GM18526 (cell line): ENCODE data around the gene SPATA33.

ENCODE experiments used
- POLR2A ChIP-seq: IDR thresholded peaks from 3 replicates; pipeline ENCODE4 v1.6.1; 2011; ENCODE audit not compliant: insufficient read length; ENCODE audit errors: extremely low read depth

The SPATA33 gene

DNA sequence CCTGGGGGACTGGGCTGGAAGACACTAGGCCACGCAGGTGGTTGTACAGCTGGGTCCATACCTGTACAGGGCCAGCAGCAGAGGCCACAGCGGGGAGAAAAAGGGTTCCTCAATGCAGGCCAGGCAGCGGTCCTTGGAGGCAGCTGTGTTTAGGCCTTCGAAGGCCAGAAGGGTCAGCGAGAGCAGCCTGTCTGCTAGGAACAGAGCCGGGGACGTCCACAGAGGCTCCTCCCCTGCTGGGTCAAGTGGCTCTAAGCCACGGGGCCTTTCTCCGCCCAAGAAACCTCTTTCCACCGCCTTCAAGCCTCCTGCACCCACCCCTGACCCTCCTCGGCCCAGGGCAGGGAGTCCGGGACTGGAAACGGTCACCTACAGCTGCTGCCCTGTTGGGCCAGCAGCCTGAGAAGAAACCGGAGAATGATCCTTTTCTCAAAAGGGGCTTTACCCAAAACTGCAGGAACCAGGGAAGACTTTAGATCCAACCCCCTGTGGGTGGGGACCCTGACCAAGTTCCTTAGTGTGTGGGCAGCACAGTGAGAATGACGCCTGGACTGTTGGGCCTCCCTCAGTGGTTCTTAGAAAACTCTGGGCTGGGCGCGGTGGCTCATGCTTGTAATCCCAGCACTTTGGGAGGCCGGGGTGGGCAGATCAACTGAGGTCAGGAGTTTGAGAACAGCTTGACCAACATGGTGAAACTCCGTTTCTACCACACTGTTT is 52.2 kb downstream of the SPATA33 start:
- TF ChIP-seq POLR2A, result no peak

DNA sequence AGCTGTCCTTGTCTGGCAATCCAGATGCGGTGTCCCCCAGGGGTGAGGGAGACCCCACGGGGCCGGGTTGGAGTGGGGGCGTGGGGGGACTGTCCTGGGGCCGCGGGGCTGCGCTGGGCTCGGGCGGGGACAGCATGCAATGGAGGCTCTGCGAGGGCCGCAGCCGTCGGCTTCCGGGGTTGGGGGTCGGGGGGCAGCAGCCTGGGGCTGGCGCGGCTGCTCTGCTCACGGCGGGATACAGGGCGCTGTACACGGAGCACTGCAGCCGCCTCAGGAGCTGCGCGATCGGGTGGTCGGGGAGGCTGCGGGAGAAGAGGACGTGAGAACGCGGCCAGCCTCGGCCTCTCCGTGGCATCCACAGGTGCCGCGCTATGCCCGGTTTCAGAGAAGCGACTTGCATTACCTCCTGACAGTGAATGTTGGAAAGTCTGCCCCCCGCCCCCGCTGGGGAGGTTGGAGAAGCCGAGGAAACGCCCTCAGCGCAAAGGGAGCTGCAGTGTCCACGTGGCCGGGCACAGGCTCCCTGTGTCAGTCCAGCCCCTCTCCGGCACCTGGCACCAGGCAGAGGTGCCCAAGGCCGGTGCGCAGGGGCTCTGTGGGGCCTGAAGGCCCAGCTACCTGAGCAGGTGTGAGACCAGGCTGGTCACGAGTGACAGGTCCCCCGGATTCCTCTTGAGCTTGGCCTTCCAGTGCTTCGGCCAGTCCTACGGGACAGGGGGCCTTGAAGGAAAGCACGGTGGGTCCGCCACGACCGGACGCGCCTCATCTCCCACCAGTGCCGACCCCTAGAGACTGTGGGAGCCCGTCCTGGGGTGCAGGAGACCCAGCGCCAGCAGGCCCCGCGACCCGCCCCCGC is 53.3 kb downstream of the SPATA33 start:
- TF ChIP-seq POLR2A, result no peak

DNA sequence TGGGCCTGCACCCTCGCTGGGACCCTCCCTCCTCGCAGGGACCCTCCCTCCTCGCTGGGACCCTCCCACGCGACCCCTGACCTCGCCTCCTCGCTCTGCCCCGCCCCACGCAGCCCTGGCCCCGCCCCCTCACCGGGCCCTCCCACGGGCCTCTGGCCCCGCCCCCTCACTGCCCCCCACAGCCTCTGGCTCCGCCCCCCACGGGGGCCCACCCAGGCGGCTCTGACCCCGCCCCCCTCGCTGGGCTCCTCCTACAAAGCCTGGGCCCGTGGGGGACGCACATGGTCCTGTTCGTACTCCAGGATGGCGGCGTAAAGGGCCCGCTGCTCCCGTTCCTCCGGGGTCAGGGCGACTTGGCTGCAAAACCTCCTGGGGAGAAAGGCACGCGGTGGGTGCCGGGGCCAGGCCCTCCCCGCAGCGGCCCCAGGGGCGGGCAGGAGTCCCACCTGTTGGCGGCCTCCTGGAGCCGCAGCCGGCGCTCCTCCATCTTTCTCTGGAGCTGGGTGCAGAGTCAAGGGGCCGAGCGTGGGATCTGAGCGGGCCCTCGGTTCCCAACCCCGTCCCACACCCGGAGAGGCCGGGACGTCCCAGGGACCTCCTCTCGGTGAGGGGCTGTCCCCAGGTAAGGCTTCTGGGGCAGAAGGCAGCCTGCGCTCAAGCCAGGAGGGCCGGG is 54.1 kb downstream of the SPATA33 start:
- peak; percentile 78 for TF ChIP-seq POLR2A

DNA sequence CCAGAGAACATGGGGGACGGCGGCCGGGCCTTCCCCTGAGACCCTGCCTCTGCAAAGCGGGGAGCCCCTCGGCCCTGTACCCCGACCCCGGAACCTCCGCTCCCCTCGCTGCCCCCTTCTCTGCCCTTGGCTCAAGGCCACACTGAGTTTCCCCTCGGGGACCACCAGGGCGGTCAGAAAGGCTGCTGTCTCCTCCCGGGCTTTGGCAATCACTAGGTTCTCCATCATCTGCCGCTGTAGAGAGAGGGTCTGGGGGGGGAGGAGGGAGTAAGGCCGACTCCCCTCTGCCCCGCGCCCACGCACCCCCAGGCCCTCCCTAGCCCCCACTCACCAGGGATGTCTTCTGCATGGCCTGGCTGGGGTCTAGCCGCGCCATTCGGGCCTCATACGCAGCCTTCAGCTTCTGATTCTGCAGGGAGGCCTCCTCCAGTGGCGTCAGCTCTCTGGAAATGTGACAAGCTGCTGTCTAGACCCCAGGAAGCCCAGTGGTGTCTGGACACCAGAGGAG is 54.7 kb downstream of the SPATA33 start:
- TF ChIP-seq POLR2A, result no peak

DNA sequence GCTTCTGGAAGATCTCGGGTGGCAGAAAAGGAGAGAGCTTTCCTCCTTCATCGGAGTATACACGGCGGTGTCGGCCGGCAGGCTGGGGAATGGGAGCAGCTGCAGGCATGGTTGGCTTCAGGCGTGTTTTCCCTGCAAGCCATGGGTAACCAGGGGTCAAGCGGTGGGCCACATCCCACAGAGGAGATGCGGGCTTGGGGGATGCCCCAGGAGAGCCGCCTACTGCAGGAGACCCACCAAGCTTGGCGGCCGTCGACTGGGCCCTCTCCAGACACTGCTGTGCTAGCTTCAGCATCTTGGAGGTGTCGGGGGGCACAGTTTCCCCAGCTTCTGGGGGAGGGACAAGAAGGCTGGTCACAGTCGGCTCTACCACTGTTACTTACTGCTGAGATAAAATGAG is 58.9 kb downstream of the SPATA33 start:
- no peak for TF ChIP-seq POLR2A

DNA sequence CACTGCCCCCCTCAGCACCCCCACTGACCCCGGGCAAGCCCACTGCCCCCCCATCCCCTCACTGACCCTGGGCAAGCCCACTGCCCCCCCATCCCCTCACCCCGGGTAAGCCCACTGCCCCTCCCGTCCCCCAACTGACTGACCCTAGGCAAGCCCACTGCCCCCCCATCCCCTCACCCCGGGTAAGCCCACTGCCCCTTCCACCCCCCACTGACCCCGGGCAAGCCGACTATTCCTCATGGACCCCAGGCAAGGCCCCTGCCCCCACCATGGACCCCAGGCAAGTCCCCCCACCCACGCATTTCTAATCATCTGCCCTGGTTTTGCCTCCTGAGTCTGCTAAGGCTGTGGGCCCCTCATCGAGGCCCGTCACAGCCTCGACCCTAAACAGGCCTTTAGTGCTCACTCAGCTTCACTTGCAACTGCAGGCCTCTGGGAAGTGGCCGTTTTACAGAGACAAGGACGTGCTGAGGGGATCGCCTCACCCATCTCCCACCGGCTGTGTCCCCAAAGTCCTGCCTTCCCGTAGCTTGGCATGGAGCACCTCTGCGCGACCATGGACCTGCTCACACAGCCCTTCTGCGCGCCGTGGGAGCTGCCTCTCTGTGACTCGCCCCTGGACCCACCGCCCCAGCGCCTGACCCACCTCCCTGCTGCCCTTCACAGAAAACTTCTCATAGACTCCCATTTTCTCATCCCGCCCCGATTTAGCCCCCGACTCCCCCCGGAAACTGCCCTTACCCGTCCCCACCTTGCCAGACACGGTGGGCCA is 59.5 kb downstream of the SPATA33 start:
- TF ChIP-seq POLR2A, result no peak

DNA sequence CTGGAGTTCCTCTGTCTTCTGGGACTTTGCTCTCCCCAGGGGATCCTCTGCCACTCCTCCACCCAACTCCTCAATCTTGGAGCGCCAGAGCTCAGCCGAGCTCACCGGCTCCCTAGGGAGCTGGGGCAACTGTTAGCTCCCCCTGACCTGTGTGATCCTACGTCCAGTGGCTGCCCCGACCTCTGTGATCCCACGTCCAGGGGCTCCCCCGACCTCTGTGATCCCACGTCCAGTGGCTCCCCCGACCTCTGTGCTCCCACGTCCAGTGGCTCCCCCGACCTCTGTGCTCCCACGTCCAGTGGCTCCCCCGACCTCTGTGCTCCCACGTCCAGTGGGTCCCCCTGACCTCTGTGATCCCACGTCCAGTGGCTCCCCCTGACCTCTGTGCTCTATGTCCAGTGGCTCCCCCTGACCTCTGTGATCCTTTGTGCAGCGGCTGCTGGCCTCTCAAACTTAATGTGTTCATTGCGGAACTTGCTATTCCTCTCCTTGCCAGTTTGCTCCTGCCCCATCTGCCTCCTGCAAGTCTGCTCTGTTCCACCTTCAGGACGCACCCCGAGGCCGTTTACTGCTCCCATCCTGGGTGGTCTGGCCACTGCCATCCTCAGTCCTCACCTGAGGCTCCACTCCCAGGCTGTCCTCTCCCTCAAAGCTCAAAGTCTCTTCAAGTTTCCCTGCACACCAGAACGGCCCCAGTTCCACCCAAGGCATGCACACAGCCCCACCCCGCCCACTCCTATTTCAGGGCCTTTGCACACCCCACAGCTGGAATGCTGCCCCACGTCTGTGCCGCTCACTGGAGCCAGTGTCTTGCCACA is 60.3 kb downstream of the SPATA33 start:
- peak; percentile 13 for TF ChIP-seq POLR2A
